Activated T-helper 2 cell treated with anti-CD3 and anti-CD28 coated beads, Interferon-gamma antibody, Interleukin-2, Interleukin-4, amounts not matched to agents 10 μg/mL and 5 μg/mL and 100 μg/mL, durations not matched to agents 14 hours and 24 hours and 36 hours (primary cell): ENCODE data around the gene WWC2. TPM values are rescaled to one million over a fixed set of nuclear protein-coding genes. Genes with fewer than 3 reads are reported as not detected.

Experiments used
- DNase-seq: peaks from one replicate; pipeline ENCODE4 v3.0.0; 2021; ENCODE audit warnings: low spot score
- H3K27ac Mint-ChIP-seq: one replicate; pipeline ENCODE4 v1.8.0; 2021; ENCODE audit warnings: mixed read lengths
- H3K27me3 Mint-ChIP-seq: one replicate; pipeline ENCODE4 v1.8.0; 2021; ENCODE audit warnings: low read depth, mixed read lengths
- H3K36me3 Mint-ChIP-seq: one replicate; pipeline ENCODE4 v1.8.0; 2021; ENCODE audit warnings: low read depth, mixed read lengths
- H3K4me1 Mint-ChIP-seq: one replicate; pipeline ENCODE4 v1.8.0; 2021; ENCODE audit warnings: low read depth, mixed read lengths
- H3K4me3 Mint-ChIP-seq: one replicate; pipeline ENCODE4 v1.8.0; 2021; ENCODE audit warnings: low read depth, mild to moderate bottlenecking, moderate library complexity, mixed read lengths
- H3K9me3 Mint-ChIP-seq: one replicate; pipeline ENCODE4 v1.8.0; 2021; ENCODE audit warnings: mixed read lengths
- intact Hi-C: fragments of 100-400 bp; cut with micrococcal nuclease; formaldehyde crosslinking; loops from one replicate; pipeline ENCODE4 v1.15.1; 2023
- total RNA-seq: library from RNA; stranded (reverse); gene quantifications from 2 replicates; pipeline ENCODE4 v1.2.3, GENCODE V29; 2022

The WWC2 gene
- total RNA-seq, 1 donor from 2014 or later, result 0.50 TPM

GRCh38 chr4:183329954-183330742 is 231.1 kb downstream of the WWC2 start:
- intact Hi-C loops, result no loop called here

GRCh38 chr4:183330841-183331240 is 231.8 kb downstream of the WWC2 start:
- Mint-ChIP-seq H3K4me3 (no peak overlapping the region), H3K27me3 (no peaks in the 10 kb centered on the region), H3K27ac (no peak overlapping the region), H3K36me3 (no peaks in the 10 kb centered on the region), H3K4me1 (peaks cover 4% of the 10 kb centered on the region), H3K9me3 (no peaks in the 10 kb centered on the region)
- intact Hi-C loops, result no loop called here
- no peak for DNase-seq

More at GRCh38 chr4:183329954-183330742, 231.1 kb downstream of the WWC2 start:
- H3K4me3 Mint-ChIP-seq, result no peak overlapping the region
- DNase-seq, result no peak
- H3K36me3 Mint-ChIP-seq, result no peaks in the 10 kb centered on the region
- H3K27ac Mint-ChIP-seq, result no peak overlapping the region
- no peaks in the 10 kb centered on the region for H3K4me1 Mint-ChIP-seq
- H3K9me3 Mint-ChIP-seq, result no peaks in the 10 kb centered on the region
- no peaks in the 10 kb centered on the region for H3K27me3 Mint-ChIP-seq

GRCh38 chr4:183332447-183332846 is 233.4 kb downstream of the WWC2 start:
- intact Hi-C loops, result no loop called here
- no peak for DNase-seq
- no peaks in the 10 kb centered on the region for H3K9me3 Mint-ChIP-seq
- no peak overlapping the region for H3K27ac Mint-ChIP-seq
- no peak overlapping the region for H3K4me3 Mint-ChIP-seq
- peaks cover 4% of the 10 kb centered on the region for H3K4me1 Mint-ChIP-seq
- no peaks in the 10 kb centered on the region for H3K36me3 Mint-ChIP-seq
- no peaks in the 10 kb centered on the region for H3K27me3 Mint-ChIP-seq

GRCh38 chr4:183333202-183333601 is 234.1 kb downstream of the WWC2 start:
- intact Hi-C loops, result no loop called here
- Mint-ChIP-seq H3K36me3 (no peaks in the 10 kb centered on the region), H3K27me3 (no peaks in the 10 kb centered on the region), H3K9me3 (no peaks in the 10 kb centered on the region), H3K4me3 (no peak overlapping the region), H3K4me1 (peaks cover 4% of the 10 kb centered on the region), H3K27ac (no peak overlapping the region)
- no peak for DNase-seq

- H3K4me3 Mint-ChIP-seq, result no peak overlapping the region
- no peak for DNase-seq
- no peaks in the 10 kb centered on the region for H3K9me3 Mint-ChIP-seq
- H3K36me3 Mint-ChIP-seq, result no peaks in the 10 kb centered on the region
- no peak overlapping the region for H3K27ac Mint-ChIP-seq
- no peaks in the 10 kb centered on the region for H3K27me3 Mint-ChIP-seq
- intact Hi-C loops, result no loop called here
- H3K4me1 Mint-ChIP-seq, result peaks cover 4% of the 10 kb centered on the region
Measured at GRCh38 chr4:183333983-183334382, 234.9 kb downstream of the WWC2 start.

- Mint-ChIP-seq H3K27me3 (no peaks in the 10 kb centered on the region), H3K27ac (no peak overlapping the region), H3K36me3 (no peaks in the 10 kb centered on the region), H3K4me3 (no peak overlapping the region), H3K9me3 (no peaks in the 10 kb centered on the region), H3K4me1 (peaks cover 4% of the 10 kb centered on the region)
- DNase-seq, result no peak
- intact Hi-C loops, result no loop called here
Measured at GRCh38 chr4:183335369-183335940, 236.4 kb downstream of the WWC2 start.

- intact Hi-C loops, result no loop called here
- Mint-ChIP-seq H3K36me3 (no peaks in the 10 kb centered on the region), H3K27ac (no peak overlapping the region), H3K4me1 (peaks cover 4% of the 10 kb centered on the region), H3K9me3 (no peaks in the 10 kb centered on the region), H3K27me3 (peaks cover 4% of the 10 kb centered on the region), H3K4me3 (no peak overlapping the region)
- no peak for DNase-seq
Measured at GRCh38 chr4:183337349-183337748, 238.3 kb downstream of the WWC2 start.

GRCh38 chr4:183337833-183338232 is 238.8 kb downstream of the WWC2 start:
- Mint-ChIP-seq H3K9me3 (no peaks in the 10 kb centered on the region), H3K36me3 (no peaks in the 10 kb centered on the region), H3K4me3 (no peak overlapping the region), H3K27me3 (peaks cover 4% of the 10 kb centered on the region), H3K4me1 (peaks cover 4% of the 10 kb centered on the region), H3K27ac (no peak overlapping the region)
- intact Hi-C loops, result no loop called here
- no peak for DNase-seq

GRCh38 chr4:183342541-183343533 is 243.8 kb downstream of the WWC2 start:
- Mint-ChIP-seq H3K4me3 (no peak overlapping the region), H3K4me1 (no peaks in the 10 kb centered on the region), H3K27ac (no peak overlapping the region), H3K27me3 (peaks cover 8% of the 10 kb centered on the region), H3K9me3 (no peaks in the 10 kb centered on the region), H3K36me3 (no peaks in the 10 kb centered on the region)
- intact Hi-C loops, result no loop called here
- no peak for DNase-seq

GRCh38 chr4:183343730-183344129 is 244.7 kb downstream of the WWC2 start:
- peaks cover 8% of the 10 kb centered on the region for H3K27me3 Mint-ChIP-seq
- DNase-seq, result no peak
- no peaks in the 10 kb centered on the region for H3K36me3 Mint-ChIP-seq
- no peak overlapping the region for H3K27ac Mint-ChIP-seq
- H3K9me3 Mint-ChIP-seq, result no peaks in the 10 kb centered on the region
- no peak overlapping the region for H3K4me3 Mint-ChIP-seq
- H3K4me1 Mint-ChIP-seq, result no peaks in the 10 kb centered on the region
- intact Hi-C loops, result no loop called here

GRCh38 chr4:183344523-183345255 is 245.6 kb downstream of the WWC2 start:
- Mint-ChIP-seq H3K4me3 (no peak overlapping the region), H3K27me3 (peaks cover 8% of the 10 kb centered on the region), H3K27ac (no peak overlapping the region), H3K4me1 (peaks cover 7% of the 10 kb centered on the region), H3K9me3 (no peaks in the 10 kb centered on the region), H3K36me3 (no peaks in the 10 kb centered on the region)
- intact Hi-C loops, result loop anchor here (5.0 kb wide), 1 partner anchor 53 kb away; no protein-coding TSS in a partner anchor
- DNase-seq, result no peak

- H3K36me3 Mint-ChIP-seq, result no peaks in the 10 kb centered on the region
- no peaks in the 10 kb centered on the region for H3K9me3 Mint-ChIP-seq
- H3K27me3 Mint-ChIP-seq, result peaks cover 8% of the 10 kb centered on the region
- peaks cover 8% of the 10 kb centered on the region for H3K4me1 Mint-ChIP-seq
- no peak overlapping the region for H3K4me3 Mint-ChIP-seq
- intact Hi-C loops, result loop anchor here (5.0 kb wide), 1 partner anchor 52 kb away; no protein-coding TSS in a partner anchor
- DNase-seq, result no peak
- no peak overlapping the region for H3K27ac Mint-ChIP-seq
Measured at GRCh38 chr4:183345261-183345660, 246.2 kb downstream of the WWC2 start.
